ENCODE measurements around the gene RPH3AL. TPM values are rescaled to one million over a fixed set of nuclear protein-coding genes. Genes with fewer than 3 reads are reported as not detected.
"Not testable (repeated sequence)": the region's sequence is repeated elsewhere in the genome, so short reads cannot be mapped to it uniquely, and the experiment has no call there.

The RPH3AL gene
- total RNA-seq, 1 experiment from 2014 or later: 3.0 TPM

DNA sequence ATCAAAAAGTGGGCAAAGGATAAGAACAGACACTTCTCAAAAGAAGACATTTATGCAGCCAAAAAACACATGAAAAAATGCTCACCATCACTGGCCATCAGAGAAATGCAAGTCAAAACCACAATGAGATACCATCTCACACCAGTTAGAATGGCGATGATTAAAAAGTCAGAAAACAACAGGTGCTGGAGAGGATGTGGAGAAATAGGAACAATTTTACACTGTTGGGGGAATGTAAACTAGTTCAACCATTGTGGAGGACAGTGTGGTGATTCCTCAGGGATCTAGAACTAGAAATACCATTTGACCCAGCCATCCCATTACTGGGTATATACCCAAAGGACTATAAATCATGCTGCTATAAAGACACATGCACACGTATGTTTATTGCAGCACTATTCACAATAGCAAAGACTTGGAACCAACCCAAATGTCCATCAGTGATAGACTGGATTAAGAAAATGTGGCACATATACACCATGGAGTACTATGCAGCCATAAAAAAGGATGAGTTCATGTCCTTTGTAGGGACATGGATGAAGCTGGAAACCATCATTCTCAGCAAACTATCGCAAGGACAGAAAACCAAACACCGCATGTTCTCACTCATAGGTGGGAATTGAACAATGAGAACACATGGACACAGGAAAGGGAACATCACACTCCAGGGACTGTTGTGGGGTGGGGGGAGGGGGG, 80.5 kb downstream of the RPH3AL start:
- H3K4me1 ChIP-seq (ENCODE audit: insufficient read depth, low read length); H3K9ac ChIP-seq (ENCODE audit: extremely low read depth, insufficient read length, low read length); H3K4me2 ChIP-seq (ENCODE audit: insufficient read depth, insufficient read length, low read length); H3K27me3 Mint-ChIP-seq (ENCODE audit: low read depth); H4K20me1 ChIP-seq (ENCODE audit: control insufficient read depth, insufficient read depth, insufficient read length); H4K5ac ChIP-seq (ENCODE audit: insufficient read length, low read depth, low read length); H3K14ac ChIP-seq (ENCODE audit: insufficient read depth, low read length); H3K9me3 Mint-ChIP-seq; H3K23me2 ChIP-seq (ENCODE audit: insufficient read length, low read depth, low read length, poor library complexity, severe bottlenecking); H3K27ac Mint-ChIP-seq; H2BK5ac ChIP-seq (ENCODE audit: insufficient read length, low read length); H3K27me3 ChIP-seq (ENCODE audit: insufficient read depth, low read length); H2AFZ ChIP-seq (ENCODE audit: low read length); H4K91ac ChIP-seq (ENCODE audit: insufficient read length, low read depth, low read length); H3K23ac ChIP-seq (ENCODE audit: insufficient read length, low read depth, low read length); H3K79me1 ChIP-seq (ENCODE audit: insufficient read depth, low read depth, low read length, poor library complexity, severe bottlenecking); H3K4me1 Mint-ChIP-seq; H3K27ac ChIP-seq (ENCODE audit: insufficient read length, low read depth, low read length); H3K4me3 Mint-ChIP-seq; H2BK12ac ChIP-seq (ENCODE audit: insufficient read length, low read depth, low read length); H3K9me3 ChIP-seq (ENCODE audit: control insufficient read depth, low read depth, low read length); H3K36me3 Mint-ChIP-seq (ENCODE audit: insufficient read depth in 1 of 3, low read depth in 3 of 3); H2BK20ac ChIP-seq (ENCODE audit: low read depth, low read length, poor library complexity, severe bottlenecking); H3K56ac ChIP-seq (ENCODE audit: insufficient read length, low read depth, low read length); H2AK5ac ChIP-seq (ENCODE audit: insufficient read length, low read length); H3K4ac ChIP-seq (ENCODE audit: low read depth, low read length); H4K8ac ChIP-seq (replicated peaks; ENCODE audit: insufficient read length, low read depth, low read length); H2BK120ac ChIP-seq (ENCODE audit: low read depth, low read length, poor library complexity, severe bottlenecking); H3T11ph ChIP-seq (ENCODE audit: low read length); H2BK15ac ChIP-seq (ENCODE audit: low read depth, low read length); H3K79me2 ChIP-seq (ENCODE audit: insufficient read depth, low read length); DNase-seq; H3K18ac ChIP-seq (ENCODE audit: insufficient read length, low read depth, low read length): not testable (repeated sequence)
- no CpG with 5 or more reads among the region's 4 CpGs for WGBS (ENCODE audit: extremely low coverage, insufficient read length, low lambda C conversion rate)

Data from H9 (cell line).